HS-27A (cell line): ENCODE results near the gene NPR3.

Experiments
- DNase-seq: peaks from one replicate; pipeline ENCODE4 v3.0.0-alpha.2; 2012; ENCODE audit warnings: low read depth, missing footprints

NPR3 gene, protein sequence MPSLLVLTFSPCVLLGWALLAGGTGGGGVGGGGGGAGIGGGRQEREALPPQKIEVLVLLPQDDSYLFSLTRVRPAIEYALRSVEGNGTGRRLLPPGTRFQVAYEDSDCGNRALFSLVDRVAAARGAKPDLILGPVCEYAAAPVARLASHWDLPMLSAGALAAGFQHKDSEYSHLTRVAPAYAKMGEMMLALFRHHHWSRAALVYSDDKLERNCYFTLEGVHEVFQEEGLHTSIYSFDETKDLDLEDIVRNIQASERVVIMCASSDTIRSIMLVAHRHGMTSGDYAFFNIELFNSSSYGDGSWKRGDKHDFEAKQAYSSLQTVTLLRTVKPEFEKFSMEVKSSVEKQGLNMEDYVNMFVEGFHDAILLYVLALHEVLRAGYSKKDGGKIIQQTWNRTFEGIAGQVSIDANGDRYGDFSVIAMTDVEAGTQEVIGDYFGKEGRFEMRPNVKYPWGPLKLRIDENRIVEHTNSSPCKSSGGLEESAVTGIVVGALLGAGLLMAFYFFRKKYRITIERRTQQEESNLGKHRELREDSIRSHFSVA

DNA sequence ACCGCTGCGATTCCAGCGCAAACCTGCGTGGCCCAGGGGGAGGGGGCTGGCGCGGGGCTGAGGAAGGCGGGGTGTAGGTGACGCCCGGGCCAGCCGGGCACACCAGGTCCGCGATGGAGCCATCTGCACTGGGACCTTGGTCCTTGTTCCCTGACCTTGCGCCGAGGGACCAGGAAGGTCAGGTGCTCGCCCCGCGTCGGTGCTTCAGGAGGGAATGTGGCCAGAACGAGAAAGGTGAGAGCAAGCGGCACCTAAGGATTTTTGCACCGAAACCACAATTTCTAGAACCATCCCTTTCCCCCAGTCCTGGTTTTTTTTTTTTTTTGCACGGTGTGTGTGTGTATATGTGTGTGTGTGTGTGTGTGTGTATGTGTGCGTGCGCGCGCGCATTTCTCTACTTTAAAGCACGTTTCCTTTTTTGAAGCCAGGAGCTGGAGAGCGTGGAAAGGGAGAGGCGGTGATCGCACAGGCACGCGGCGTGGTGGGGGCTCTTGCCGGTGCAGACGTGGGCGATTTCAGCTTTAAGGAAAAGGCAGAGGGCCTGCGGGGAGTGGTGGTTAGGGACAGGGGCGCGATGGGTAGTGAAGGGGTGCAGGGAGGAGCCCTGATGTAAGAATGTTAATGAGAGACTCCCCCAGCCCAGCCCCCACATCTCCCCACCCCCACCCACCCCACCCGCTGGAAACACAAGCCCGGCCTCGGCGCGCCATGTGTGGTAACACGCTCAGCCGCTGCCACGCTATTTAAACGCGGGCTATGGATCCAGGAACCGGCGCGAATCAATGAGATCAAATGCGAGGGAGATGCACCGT is at the start of gene NPR3:
TSS of gene NPR3 (plus strand) at position 772 of the 812 bp plus-strand sequence. CDS start 456 bp downstream, outside the sequence.
- peak; percentile 46 for DNase-seq

DNA sequence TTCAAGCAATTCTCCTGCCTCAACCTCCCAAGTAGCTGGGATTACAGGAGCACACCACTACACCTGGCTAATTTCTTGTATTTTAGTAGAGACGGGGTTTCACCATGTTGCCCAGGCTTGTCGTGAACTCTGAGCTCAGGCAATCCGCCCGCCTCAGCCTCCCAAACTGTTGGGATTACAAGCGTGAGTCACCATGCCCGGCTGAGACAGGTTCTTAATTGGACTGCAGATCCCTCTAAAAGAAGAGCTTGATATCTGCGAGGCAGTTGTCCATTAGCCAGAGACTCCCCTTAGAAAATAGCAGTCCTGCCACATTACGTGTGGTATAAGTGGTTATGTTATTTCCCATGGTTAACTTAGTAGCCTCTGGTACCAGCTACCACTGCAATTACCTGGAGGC is 46.6 kb upstream of the NPR3 start:
- no peak for DNase-seq

DNA sequence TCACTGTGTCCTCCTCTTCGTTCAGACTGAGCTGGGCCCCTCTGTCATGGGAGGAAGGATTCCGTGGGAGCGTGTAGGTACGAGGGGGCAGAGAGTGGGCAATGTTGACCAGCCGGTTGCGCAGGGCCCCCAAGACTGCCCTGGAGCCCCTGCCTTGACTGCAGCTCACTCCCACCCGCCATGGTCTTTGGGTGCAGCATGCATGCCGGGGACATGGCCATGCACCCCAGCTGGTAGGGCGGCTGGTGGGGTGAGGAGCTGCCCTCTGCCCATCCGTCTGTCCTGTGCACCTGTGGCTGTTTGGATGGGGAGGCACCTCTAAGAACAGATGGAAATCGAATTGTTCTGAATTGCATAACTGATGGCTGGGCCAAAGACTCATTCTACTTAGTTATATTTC is 42.6 kb upstream of the NPR3 start:
- DNase-seq = no peak

DNA sequence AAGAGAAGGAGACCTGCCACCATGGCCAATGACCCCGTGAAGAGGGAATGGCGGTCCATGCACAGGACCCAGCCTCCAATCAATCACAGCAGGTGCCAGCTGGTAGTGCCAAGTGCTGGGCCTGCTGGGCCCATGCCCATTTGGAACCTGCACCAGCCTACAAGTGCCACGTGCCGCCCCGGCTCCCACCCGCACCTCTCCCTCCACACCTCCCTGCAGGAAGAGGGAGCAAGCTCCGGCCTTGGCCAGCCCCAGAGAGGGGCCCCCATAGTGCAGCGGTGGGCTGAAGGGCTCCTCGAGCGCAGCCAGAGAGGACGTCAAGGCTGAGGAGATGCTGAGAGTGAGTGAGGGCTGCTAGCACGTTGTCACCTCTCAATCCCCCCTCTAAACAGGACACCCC is 37.8 kb upstream of the NPR3 start:
- DNase-seq = no peak

DNA sequence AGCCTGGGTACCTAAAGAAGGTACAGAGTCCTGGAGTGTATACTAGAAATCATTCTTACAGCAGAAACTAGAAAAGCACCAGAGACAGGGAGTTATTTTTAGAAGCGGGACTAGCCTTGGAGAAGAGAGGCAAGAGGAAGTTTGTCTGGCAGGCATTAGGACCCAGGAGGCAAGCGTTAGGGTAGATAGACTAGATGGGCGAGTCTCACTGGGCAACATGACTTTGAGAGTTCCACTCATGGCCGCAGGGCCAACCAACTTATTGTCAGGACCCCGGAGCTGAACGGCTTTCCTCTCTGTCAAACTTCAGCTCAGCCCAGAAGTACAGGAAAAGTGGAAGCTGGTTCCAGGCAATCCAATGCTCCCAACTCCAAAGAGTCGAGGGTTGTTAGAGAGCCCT is 34.1 kb upstream of the NPR3 start:
- DNase-seq = no peak

DNA sequence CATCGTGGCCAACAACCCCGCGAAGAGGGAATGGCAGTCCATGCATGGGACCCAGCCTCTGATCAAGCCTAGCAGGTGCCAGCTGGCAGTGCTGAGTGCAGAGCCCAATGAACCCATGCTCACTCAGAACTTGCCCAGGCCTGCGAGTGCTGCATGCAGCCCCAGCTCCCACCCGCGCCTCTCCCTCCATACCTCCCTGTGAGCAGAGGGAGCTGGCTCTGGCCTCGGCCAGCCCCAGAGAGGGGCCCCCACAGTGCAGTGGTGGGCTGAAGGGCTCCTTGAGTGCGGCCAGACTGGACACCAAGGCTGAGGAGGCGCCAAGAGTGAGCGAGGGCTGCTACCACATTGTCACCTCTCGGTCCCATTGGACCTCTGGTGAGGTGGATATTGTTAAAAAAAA is 32.6 kb upstream of the NPR3 start:
- DNase-seq = no peak

DNA sequence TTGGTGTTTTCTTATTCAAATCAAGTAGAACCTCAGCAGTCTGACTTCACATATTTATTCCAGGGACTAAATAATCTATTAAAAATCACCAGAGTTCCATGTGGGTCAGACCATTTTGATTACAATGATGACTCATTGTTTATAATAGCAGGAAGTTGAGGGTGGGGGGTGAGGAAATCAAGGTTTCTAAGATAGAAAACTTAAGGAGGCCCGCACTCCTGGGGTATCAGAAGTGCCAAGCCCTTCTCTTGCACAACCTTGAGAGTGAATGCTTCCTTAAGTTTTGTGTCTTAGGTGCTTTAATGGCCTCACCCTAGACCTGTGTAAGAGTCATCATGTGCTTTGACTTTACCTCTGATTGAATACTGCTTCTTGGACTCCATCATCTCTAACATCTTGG is 31.9 kb upstream of the NPR3 start:
- no peak for DNase-seq

DNA sequence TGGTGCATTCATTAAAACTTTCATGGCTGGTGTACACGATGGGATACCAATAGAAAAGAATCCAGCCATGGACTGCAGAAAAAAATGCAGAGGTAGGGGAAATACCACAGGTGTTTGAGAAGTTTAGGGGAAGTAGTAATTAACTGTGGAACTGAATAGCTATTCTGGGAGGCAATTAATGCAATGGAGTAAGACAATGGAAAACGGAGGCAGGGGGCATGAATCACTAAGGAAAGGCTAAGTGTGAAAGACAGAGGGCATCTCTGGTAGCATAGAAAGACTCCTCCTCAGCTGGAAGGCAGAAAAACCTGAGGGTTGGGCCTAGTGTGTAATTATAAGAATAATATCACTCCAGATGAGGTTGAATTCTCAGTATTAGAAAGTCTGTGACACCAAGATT is 30.9 kb upstream of the NPR3 start:
- DNase-seq = no peak

DNA sequence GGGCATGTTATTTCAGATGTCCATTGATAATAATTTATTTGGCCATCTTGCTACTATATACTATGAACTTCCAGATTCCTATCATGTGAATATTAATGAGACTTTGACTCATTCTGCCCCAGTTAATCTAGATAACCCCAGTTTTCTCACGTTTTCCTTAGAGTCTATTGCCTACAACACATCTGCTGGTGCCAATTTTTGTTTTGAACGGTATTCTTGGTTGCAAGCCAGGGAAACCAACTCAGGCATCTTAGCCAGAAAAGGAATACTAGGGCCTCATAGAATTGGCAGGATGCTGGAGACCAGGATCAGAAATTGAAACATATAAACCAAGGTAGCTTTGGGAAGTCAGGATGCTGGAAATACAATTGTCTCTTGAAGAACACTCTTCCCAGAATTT is 28.0 kb upstream of the NPR3 start:
- no peak for DNase-seq

DNA sequence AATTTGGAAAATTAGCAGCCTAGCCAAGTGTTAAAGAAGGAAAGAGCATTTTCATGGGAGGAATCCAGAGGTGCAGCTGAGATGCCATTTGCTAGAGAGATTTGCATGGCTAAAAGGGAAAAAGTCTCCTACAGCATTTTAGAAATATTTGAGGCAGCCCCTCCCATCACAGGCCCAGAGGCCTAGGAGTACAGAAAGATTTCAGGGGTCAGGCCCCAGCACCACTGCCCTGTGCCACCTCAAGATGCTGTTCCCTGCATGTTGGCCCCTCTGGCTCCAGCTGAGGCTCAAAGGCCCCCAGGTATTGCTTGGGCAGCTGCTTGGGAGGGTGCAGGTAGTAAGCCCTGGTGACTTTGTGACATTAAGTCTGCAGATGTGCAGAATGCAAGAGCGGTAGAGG is 26.9 kb upstream of the NPR3 start:
- DNase-seq = no peak

DNA sequence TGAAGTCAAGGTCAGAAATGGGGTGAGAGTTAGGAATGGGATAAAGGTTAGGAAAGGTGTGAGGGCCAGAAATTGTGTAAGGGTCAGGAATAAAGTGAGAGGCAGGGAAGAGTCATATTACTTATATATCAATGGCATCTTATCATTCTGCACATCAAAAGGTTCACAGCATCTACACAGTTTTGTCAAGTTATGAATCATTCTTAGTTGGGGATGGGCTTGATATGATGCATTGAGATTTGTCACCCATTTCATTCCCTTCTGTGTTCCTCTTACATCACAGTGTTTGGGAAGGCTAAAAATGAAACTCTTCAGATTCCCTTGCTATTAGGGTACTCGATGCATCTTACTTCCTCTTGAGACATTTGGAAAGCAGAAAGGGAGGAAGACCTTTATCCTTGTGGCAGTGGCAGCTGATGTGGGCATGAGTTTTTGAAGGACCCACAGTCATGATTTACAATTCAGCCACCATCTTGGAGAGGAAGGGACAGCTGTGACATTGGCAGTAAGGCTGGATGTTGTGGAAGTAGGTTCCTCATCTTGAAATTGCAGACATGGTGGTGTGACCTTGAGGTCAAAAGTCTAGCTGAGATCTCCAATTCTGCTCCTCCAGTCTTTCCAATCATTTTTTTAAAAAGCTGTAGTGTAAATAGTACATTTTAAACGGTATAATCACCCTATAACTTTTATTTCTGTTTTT is 24.2 kb upstream of the NPR3 start:
- no peak for DNase-seq

DNA sequence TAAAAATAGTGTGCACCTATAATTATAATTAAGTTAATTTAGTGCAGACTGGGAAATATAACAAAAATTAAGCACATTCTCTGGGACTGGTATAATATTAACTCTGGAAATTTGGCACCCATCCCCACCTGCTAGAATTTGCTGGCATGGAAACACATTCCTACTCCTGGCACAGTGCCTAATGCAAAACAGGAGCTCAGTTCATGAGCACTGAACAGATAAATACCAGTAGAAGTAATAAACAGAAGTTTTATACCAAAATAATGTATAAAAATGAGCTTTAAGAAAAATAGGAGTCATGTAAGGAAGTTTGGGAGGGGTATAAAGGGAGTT is 23.7 kb upstream of the NPR3 start:
- DNase-seq = peak; percentile 53

DNA sequence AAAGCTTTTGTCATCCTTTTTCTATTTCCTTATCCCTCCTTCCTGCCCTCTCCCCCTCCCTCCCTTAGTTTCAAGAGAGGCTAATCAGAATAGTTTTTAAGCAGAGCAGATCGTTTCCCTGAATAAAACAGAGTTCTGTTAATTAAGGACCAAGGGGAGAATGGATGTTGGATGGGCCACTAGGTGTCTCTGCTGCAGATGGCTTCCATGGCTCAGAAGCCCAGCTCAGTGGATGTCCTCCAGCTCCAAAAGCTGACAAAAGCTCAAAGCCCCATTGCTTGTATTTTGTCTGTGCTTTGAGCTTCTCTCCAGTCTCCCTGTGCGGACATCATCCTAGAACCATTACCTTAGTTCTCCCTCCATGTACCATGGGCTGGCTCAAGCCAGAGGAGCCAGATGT is 21.0 kb upstream of the NPR3 start:
- DNase-seq = no peak

DNA sequence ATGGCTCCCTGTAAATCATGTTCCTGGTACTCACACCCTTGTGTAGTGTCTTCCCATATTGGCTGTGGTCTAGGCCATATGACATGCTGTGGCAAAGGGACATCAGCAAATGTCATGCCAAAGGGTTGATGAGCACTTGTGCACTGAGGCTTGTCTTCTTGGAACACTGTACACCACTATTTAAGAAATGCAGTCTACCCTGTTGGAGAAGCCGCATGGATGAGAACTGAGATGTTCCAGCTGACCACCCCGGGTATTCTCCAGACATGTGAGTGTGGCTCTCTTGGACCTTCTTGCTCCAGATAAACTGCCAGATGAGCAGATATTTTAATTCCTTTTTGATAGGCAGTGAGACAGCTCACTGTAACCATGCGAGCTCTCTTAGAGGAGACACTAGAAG is 20.5 kb upstream of the NPR3 start:
- no peak for DNase-seq

DNA sequence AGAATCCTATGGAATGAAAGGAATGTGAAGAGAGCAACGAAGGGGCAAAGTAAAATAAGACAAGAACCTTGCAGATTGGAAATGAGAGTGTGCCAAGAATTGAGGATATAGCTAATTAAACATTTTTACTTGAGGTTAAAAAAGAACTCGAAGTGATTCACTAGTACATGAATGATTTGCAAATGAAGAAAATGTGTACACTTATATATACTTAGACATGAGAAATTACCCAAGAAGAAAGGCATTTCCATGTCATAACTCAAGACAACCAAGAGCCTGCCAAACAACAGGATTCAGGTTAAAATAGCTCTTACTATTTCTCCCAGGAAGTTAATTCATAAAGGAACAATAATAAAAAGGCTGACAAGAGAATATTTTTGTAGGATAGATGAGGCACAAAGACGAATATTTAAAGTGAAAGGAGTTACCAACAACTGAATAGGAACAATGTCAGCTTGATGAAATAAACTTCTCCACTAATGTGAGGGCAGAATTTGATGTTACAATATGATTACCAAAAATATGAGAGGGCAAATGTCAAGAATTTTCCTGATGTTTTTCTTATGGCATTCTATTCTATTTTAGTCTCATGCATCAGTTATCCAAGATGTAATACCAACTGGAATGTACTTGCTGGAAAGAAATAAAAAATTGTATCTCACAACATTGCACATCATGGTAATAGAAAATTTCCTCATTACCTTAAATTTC is 18.9 kb upstream of the NPR3 start:
- peak; percentile 57 for DNase-seq

DNA sequence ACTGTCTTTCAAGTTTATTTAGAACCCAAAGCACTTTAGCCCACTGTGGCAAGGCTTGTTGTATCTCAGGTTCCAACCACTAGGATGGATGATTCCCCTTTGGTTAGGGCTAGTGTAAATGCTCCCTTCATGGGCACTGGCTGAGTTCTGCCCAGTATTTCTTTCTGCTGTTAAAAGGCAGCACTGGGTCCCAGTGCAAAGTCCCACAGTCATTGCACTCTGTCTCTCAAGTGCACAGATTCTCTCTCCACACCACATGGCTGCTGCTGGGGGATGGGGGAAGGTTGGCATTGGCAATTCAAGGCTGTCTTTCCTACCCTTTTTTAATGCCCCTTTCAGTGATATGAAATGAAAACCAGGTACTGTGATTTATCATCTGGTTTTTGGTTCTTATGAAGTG is 7.2 kb upstream of the NPR3 start:
- no peak for DNase-seq

DNA sequence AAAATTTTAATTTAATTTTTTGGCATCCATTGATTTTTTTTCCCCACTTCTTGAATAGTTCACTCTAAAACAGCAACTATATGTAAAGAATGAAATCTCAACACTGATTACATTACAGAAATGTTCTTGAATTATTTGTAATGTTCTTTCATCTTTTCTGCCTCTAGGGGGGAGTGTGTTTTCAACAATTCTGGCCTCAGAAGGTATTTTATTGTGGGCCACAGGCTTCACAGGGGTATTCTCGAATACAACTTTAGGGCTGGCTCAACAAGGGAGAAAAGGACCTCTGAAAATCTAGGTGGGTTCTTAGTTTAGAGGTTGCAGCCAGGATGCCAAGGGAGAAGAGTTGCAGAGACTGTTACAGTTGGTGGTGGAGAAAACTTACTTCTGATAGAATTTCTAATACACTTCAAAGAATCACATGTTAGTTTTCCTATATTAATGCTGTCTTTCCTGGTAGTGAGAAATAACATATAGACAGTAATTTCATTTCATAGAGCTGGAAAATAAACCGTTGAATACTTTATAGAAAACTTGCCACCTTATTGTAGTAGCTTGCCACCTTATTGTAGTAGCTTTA is 3.6 kb upstream of the NPR3 start:
- no peak for DNase-seq

DNA sequence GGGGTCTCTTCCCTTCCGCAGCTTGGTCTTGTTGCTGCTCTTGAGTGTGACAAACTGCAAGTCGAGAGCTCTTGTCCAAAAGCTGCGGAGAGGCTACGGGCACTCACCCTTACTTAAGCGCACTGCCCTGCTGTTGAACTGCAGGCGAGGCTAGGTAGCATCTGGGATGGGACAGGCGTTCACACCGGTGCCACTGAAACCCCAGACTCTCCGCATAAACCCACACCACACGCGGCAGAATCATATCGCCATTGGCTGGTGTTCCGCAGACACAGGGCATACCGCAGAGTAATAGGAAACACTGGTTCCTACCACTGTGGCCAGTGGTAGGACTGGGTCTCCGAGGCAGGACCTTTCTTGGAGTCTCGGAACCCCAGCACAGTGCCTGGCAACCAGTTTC is 2.2 kb upstream of the NPR3 start:
- DNase-seq = no peak

DNA sequence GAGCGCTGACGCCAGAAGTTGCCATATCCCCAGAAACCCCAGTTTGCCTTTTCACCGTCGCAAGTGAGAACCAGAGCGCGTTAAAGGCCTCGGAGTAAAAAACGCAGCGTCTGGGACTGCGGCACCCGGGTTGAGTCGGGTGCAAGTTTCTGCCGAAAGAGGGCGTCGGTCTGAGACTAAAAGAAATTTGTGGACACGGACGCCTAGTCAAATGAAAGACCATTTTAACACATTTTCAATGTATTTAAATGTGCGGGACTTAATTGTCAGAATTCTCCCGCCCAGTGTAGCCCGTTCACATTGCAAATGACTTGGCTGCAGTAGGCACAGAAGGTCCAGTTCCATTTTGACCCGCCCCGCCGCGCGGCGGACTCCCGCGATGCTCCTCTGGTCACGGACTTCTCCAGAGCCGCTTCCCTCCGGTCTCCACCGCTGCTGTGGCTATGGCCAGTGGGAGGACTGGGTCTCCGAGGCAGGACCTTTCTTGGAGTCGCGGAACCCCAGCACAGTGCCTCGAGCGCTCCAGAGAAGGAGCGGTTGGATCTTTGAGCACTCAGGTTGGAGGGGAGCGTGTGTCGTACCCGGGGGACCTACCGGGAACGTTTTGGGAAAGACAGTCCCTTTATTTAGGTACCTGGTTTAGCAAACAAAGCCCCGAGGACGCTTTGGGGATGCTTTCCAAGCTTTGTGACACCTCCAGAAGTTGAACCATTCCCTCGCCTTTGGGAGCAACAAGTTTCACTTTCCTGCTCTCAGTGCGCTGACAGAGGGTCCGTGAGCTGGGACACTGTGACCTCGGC is 1.2 kb upstream of the NPR3 start:
- DNase-seq = peak; percentile 67

DNA sequence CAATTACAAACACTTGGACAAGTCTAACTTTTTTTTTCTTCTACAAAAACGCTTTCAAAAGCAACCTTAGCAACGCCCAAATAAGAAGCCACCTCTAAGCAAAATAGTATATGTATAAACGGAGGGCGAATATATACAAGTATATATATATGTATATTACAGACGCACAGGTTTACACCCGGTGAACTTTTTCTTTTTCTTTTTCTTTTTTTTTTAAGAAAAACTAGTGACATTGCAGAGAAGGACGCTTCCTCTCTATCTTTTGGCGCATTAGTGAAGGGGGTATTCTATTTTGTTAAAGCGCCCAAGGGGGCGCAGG is 200 bp downstream of the NPR3 start:
- no peak for DNase-seq
